Vagina (tissue), 2 donors: ENCODE data around the gene EIF5B.

Experiments
- CTCF ChIP-seq, 3 experiments: fragments of 450-650 bp in 2 of 3; fragments of 200-600 bp in 1 of 3; sonication (generic) in 1 of 3; IDR thresholded peaks; one replicate each; pipeline ENCODE4 v1.5.1; 2017 to 2019; ENCODE audit warnings: antibody characterized with exemption in 3 of 3, mild to moderate bottlenecking in 2 of 3, moderate library complexity in 2 of 3
- POLR2A ChIP-seq, 2 donors: fragments of 450-650 bp; IDR thresholded peaks; one replicate each; pipeline ENCODE4 v1.6.1; 2017; ENCODE audit warnings: antibody characterized with exemption in 2 of 2, mild to moderate bottlenecking in 2 of 2, moderate library complexity in 2 of 2
- POLR2AphosphoS5 ChIP-seq, 2 donors: sonication (generic); formaldehyde crosslinking; IDR thresholded peaks; one replicate each; pipeline ENCODE4 v1.9.0; 2017; ENCODE audit warnings: antibody characterized with exemption in 2 of 2, mild to moderate bottlenecking in 2 of 2, low read depth in 1 of 2; ENCODE audit not compliant: insufficient read depth in 1 of 2

GRCh38 chr2:99401841-99402240 is 64.7 kb downstream of the EIF5B start:
- TF ChIP-seq POLR2A (IDR thresholded peaks at IDR 0.05) (no peak), CTCF (IDR thresholded peaks at IDR 0.05) (no peak), POLR2AphosphoS5 (IDR thresholded peaks at IDR 0.05; ENCODE audit: insufficient read depth in 1 of 2, low read depth in 1 of 2) (no peak)
